COLO668 (cell line): ENCODE measurements around the gene LEFTY1.
A peak's percentile ranks its signal among the peaks of the same experiment; 100 is the strongest.
"Not testable (repeated sequence)": the region's sequence is repeated elsewhere in the genome, so short reads cannot be mapped to it uniquely, and the experiment has no call there.

Experiments
- DNase-seq: peaks from one replicate; lab custom pipeline; 2025; ENCODE audit not compliant: unreplicated experiment; lab: John Stamatoyannopoulos, UW

Gene LEFTY1

DNA sequence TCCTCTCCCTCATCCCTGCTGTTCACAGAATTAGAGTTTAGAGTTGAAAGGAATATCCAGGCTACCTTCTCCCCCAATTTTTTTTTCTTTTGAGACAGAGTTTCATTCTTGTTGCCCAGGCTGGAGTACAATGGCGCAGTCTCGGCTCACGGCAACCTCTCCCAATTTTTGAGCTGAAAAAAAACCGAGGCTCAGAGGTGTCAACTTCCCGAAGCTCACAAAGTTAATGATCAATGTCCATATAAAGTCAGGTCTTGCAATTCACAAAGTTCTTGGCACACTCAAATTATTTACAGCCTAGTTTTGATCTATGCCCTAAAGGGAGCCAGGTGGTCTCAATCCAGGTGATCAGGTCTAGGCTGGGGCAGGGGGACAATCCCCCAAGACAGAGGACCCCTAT lies 797 bp upstream of the LEFTY1 start:
- DNase-seq, result no peak

DNA sequence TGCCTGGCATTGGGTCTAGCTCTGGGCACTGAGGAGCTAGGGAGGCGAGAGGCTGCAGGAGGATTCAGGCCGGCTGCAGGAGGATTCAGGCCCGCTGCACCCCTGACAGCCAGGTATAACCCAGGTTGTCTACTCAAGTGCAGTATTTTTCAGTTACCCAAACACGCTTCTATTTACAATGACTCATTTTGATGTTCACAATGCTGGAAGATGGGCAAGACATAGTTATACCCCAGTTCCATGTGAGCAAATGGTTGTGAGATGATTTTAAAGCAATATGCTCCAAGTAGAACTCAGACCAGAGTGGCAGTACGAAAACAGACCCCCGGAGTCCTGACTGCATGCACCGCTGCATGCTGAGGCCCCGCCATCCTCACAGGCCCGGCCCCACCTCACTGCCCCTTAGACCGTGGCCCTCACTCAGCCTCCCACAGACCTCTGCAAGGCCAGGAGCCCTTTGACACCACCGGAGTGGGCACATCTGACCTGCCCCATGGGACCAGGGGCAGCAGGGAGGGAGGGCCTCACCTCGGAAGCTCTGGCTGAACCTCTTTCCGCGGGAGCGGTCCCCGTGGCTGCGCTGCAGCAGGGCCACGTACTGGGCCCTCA lies 553 bp downstream of the LEFTY1 start:
- no peak for DNase-seq

DNA sequence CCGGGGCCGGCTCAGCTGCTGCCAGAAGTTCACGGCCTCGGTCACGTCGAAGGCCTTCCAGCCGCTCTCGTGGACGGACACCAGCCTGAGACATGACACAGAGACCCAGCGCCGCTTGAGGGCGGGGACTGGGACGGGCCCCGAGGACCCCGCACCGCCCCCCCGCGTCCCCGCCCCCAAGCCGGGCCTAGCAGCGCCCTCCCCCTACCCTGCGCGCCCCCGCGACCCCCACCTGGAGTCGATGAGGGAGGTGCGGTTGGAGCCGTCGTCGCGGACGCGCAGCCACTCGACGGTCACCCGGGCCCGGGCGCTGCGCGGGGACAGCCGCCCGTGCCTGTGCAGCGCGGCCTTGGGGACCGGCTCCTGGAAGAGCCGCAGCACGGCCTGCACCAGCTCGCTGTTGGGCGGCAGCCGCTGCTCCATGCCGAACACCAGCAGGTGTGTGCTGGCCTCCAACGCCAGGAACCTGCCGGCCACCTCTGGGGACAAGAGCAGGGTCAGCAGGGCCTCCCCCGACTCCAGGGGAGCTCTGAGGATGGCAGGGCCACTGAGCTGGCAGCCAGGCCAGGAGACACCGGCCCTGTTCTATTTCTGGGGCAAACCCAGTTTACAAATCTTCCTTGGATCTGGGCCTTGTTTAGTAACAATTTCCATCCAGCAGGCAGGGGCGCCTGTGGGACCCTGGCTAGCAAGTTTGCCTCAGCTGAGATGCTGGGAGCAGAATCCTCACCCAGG lies 1.2 kb downstream of the LEFTY1 start:
- DNase-seq, result not testable (repeated sequence)

DNA sequence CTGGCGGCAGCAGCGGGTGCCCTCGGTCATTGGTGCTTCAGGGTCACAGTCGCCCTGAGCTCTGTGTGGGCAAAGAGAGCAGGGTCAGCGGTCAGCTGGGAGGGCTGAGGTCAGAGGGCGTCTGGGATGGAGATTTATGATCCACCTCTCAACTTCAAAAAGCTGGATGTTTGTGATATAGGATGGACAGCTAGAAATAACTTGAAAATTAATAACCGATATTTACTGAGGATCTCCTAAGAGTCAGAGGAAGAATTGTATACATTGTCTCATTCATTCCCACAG lies 2.0 kb downstream of the LEFTY1 start:
- no peak for DNase-seq

DNA sequence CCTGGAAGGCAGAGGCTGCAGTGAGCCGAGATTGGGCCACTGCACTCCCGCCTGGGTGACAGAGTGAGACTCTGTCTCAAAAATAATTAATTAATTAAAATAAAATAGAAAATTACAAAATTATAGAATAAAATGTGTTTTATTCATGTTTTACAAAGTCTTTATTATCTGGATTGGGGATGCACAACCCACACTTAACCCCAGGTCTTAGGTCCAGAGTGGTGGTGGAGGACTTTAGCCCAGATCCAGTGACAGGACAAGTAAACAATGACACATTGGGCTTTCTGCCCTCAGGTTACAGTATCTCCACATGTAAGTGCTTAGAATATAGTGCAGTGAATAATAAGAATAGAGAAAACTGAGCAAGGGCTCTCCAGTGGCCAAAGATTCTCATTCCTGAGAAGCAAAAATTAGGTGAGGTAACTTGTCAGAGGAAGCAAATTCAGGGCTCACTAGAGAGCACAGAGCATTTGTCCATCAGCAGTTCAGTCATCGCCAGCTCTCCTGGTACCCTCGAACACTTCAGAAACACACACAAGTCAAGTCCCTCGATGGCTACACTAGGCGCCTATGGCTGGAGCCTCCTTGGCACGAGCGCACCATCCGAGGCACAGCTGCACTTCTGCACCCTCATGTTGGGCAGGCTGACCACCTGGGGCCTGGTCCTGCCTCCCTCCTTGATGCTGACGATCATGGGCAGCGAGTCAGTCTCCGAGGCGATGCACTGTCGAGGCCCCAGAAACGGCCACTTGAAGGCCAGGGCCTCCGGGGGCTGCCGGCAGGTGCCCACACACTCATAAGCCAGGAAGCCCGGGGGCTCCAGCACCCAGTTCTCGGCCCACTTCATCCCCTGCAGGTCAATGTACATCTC lies 2.6 kb downstream of the LEFTY1 start:
- DNase-seq, result no peak

DNA sequence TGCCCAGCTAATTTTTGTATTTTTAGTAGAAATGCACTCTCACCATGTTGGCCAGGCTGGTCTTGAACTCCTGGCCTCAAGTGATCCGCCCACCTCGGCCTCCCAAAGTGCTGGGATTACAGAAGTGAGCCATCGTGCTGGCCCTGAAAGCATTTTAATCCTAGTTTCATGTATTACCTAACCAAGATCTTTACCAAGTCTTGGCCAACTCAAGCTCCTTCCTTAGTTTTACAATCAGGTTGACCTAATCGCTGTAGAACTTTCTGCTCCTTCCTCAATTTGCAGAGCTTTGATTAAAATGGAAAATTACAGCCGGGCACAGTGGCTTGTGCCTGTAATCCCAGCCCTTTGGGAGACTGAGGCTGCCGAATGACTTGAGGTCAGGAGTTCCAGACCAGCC lies 3.6 kb downstream of the LEFTY1 start:
- DNase-seq, result no peak

DNA sequence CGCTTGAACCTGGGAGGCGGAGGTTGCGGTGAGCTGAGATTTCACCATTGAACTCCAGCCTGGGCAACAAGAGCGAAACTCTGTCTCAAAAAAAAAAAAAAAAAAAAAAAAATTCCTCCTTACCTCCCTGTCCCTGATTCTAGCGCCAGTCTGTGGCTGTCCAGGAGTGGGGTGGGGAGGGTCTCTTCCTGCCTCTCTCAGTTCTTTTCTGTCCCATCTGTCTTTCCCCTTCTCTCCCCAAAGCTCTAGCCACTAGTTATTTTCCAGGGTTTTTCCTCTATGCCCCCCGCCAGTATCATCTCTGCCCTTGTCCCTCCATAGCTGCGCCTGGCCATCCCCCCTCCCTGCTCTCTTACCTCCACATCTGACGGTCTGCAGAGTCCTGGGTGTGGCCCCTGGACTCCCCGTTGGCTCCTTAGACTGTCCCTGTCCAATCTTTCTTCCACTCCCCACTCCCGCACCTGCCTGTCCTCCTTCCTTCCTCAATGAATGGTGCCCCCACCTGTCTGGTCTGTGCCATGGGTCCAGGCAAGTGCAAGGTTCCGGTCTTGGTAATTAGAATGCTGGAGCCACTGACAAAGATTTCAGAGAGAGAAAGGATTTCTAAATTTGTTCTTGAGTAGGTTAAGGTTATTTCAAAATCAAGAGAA lies 5.2 kb downstream of the LEFTY1 start:
- no peak for DNase-seq

DNA sequence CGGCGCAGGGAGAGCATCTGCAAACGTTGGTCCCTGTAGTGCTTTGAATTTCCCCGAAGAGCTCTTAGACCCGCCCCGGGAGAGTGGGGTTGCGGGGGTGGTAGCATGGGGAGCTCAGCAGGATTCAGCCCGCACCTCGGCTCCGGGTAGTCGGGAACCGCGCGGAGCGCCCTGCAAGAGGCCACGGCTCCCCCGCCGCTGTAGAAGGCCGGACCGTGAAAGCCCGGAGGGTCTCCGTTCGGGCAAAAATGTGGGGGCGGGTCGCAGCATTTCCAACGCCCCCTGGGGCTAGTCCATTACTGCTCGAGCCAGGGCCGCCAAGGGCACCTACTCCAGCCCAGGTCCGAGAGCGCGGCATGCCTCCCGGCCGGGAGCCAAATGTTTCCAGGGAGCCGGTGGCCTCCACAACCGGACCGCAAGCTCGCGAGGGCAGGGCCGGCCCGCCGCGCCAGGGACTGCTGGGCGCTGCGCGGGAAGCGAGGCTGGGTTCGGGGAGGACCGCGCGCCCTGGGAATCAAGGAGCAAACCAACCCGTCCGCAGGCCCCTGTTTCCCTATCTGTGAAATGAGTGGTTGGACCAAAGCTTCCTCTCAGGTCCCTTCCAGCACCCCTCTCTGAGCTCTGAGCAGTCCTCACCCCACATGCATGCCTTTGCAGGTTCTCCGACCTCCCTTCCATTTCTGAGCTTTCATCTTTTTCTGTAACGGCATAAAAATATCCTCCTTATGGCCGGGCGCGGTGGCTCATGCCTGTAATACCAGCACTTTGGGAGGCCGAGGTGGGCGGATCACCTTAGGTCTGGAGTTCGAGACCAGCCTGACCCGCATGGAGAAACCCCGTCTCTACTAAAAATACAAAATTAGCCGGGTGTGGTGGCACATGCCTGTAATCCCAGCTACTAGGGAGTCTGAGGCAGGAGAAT lies 6.0 kb downstream of the LEFTY1 start:
- peak; percentile 74 for DNase-seq

DNA sequence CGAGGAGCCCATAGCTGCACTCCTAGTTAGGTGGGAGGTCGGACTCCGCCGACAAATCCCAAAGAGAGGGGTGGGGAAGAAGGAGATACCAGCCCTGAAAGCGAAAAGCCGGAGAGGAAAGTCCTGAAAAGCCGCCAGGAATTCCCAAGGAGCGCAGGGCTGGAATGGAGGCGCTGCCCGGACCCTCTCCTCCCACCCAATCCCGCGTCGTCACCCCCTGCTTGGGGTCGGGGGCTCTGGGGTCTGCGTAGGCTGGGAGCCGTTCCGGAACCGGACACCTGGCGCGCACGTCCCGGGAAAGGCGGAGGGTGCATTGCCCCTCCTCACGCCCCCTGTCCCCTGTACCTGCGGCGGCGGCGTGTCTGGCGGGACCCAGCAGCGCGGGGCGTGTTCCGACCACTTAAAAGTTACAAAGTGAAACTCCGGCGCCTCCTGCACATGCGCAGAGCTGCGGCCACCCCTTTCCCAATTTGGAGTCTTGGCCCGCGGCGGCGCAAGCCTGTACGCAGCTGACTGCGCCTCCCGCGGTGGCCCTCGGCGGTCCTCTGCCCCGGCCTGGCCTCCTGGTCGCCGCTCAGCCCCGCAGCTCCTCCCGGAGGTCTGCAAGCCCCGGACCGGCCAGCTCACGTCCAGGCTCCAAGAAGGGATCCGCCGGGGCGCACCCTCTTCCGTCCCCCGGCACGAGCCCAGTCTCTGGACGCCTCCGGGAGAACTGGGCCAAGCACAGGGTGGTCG lies 6.8 kb downstream of the LEFTY1 start, which contains the start of gene TMEM63A:
TMEM63A (minus strand) TSS at position 422 of the 735 bp plus-strand sequence. CDS start 4,800 bp downstream, outside the sequence.
- peak; percentile 86 for DNase-seq

DNA sequence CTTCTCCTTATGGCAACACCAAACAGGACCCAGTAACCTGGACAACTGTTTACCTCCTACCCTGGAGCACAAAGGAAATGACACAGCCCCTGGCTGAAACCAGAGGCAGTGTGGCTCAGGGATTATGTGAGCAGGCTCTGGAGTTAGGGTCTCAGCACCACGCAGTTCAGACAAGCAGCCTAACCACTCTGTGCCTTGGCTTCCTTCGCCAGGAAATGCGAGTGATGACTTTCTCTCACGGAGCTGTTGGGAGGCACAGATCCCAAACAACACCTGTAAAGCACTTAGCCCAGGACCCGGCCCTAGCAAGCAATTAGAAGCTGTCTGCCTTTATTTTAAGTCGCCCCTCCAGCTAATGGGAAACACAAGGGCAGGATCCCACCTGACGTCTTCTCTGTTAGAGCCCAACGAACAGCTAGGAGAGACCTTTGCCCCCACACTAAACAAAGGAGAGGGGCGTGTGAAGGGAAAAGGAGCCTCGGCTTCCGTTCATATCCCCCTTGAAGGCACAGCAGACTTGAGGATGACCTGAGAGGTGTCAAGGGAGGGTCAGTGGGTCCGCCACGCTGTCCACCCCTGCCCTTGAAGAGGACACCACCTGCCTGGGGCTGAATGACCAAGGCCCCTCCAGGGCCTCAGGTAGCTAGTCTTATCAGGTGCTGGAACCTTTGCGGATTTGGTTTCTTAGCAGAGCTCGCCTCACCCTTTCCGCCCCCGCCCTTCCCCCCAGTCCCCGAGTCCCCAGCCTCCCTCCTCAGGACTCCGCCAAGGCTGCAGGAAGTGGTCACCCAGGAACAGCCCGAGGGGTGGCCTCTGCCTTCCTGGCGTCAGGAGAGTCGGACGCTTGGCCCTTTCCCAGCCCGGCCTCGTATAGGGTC lies 7.6 kb downstream of the LEFTY1 start:
- DNase-seq, result peak; percentile 69

DNA sequence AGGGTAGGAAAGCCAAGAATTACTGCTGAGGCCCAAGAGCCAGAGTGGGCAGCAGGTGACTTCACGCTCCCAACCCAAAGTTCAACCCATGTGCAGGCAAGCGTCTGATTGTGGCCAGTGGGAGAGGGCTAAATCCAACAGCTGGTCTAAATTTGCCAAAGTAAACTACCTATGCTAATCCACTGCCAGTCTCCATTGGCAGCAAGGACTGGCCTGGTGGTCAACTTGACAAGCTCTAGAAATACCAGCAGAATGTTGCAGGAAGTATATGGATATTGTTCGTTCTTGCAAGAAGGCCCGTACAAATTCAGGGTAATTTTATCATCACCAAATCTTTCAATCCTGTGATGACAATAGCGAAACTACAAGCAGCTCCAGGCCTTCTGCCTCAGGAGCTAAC lies 8.3 kb downstream of the LEFTY1 start:
- DNase-seq, result peak; percentile 69

DNA sequence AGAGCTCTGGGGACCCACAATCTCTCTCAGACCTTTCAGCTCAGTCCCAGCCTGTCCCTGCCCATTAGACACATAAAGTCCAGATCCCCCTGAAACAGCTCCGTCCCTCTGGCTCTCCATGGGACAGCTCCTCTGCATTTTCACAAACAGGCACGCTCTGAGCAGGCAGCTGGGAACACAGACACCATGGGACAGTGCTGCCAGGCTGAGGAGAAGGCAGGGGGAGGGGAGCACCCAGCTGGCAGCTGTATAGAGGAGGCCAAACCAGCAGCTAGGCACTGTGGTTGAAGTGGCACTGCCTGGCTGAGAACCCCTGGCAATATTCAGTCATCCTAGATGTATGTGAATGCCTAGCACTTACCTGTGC lies 8.7 kb downstream of the LEFTY1 start:
- DNase-seq, result peak; percentile 81

DNA sequence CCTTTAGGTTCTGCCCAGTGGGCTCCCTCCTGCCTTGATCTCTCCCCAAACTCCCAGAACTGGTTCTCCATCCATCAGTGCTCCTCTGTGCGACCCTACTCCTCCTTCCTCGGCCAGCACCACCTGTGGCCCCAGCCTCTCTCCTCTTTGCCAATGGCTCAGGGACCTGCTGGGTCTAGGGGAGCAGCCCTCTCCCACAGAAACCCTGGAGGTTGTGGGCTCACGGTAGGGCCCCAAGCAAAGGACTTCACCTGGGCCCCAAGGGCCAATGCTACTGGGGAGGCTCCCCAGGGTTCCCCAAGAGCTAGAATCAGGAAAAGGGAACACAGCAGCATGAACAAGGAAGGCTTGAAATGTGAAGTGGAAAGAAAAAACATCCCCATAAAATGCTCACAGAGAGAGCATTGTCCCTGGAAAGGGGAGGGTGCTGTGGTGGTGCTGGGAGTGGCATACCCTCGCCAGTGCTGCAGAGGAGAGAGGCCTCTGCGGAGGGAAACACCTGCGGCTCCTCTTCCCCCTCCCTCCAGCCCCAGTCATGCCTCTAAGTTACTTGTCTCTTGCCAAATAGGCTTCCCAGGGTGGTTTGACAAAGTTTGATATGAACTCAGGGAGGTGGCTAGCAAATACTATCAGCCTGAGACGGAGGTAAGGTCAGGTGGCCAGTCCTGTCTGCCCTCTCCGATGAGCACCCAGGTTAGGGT lies 9.3 kb downstream of the LEFTY1 start:
- DNase-seq, result peak; percentile 73

DNA sequence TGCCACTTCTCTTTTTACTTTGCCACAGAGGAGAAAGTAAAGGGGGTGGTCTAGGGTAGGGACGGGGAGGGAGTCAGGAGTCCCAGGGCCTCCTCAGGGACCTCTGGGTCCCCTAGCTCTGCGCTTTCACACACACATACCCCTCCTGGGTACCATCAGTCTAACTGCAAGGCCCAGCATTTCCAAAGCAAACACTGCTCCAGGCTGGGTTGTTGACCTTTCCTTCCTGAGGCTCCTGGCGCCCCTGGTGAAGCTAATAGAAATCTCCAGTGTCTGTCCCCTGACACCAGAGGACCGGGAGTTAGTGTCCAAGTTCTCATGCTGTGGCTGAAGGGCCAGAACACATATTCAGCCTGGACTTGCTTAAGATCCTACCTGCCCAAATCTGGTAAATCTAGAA lies 10.7 kb downstream of the LEFTY1 start:
- peak; percentile 31 for DNase-seq

DNA sequence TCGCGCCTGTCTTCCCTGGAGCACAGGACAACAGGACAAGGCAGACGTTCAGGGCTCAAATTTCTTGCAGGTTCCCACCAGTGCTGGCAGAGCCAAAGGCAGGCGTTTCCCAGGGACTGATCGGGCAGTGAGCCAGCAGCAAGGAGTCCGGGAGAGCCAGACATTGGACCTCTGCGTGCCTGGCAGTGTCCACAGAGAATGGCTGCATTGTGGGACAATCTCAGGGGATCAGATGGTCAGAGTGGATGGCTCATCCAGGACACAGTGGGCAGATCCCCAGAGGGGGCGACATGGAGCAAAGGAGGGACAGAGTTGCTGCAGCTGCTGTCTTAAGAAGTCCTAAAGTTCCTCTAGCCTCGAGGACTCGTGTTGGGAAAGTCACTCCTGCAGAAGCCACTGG lies 11.4 kb downstream of the LEFTY1 start:
- DNase-seq, result peak; percentile 40

DNA sequence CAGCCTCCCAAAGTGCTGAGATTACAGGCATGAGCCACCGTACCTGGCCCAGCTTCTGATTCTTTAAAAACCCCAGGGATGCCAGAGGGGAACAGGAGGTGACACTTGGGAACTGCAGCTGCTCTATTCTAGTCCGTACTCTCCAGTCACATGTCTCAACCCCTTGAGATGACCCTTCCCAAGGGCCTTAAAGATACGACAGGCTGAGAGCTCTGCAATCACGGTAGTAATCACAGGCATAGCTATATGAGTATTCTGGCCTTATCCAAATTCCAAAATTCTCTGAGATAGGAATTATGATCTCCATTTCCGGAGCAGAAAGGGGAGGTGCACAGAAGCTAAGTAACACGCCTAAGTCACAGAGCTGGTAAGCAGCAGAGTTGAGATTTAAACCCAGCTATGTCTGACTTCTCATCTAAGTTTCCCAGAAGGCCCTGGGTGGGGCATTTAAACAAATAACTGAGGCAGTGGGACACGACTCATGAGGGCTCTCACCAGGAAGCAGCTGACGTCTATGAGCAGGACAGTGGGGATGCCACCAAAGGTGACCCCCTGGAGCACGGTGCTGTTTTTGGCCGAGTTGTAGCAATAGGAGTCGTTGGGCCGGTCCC lies 11.9 kb downstream of the LEFTY1 start:
- no peak for DNase-seq

DNA sequence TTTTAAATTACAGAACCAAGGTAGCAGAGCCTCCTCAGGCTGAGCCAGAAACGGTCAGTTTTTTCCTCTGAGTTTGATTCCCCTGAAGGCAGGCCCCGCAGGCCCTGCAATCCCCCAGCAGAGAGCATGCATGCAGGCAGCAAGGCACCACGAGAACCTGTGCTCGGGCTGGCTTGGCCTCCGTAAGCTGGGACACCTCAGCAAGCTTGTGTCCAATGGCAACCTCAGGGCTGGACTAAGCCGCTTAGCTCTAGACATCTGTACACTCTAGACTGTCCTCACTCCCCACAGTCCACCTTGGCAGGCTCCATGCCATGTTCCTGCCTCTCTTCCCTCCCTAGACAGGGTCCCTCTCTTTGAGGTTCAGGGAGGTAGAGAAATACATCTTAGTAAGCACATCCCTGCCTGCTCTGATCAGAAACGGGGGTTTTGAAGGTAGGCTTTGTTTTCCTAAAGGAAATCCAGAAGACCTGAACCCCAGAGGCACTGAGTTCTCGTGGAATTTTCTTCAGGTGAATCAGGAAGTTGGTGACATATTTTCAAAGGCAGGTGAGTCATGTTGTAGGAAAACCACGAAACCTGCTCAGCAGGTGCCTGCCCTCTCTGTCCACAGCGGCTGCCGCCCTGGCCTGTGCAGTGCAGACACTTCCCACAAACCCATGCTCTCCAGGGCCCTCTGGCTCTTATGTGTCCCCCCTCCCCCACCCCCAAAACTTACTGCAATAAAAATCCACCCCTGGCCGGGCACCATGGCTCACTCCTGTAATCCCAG lies 13.7 kb downstream of the LEFTY1 start:
- peak; percentile 87 for DNase-seq
